ENCODE measurements around the gene RPEL1.

Gene RPEL1

DNA sequence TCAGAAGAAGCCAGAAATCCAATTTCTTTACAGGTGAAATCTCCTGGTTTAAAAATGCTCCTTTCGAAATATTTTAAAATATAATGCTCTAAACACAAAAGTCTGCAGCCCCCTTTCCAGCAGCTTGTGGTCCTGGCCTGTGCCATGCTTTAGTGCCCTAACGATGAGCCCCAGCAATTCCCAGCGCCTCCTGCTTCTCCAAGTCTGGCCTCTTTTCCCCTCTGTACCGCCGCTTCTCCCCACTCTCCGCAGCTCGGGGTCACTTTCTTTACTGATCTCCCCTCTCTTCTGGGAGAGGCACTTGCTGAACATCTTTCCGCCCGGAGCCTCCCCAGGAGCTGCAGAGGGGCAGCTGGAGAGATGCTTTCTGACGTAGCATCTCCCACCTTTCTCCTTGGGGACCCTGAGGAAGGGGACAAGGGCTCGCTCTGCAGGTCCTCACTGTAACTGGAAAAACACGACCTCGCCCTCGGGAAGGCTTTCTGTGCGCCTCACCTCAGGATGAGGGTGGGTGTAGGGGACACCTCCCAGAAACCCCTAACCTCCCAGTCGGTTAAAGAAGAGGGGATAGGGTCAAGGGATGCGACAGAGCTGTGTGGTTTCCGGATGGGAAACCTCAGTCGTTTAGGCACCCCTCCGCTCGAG is 30.7 kb downstream of the RPEL1 start:
- DNase-seq, result no peak
- H3K27me3 ChIP-seq (replicated peaks; ENCODE audit: insufficient read depth, low read length), result no peaks in the 10 kb centered on the region; the same call in 1 of the 2 replicates
- H3K9ac ChIP-seq (ENCODE audit: low read length), result no peak overlapping the region
- H3F3A ChIP-seq (ENCODE audit: insufficient read depth, low read length), result no peaks in the 10 kb centered on the region
- H3K4me2 ChIP-seq (ENCODE audit: low read depth, low read length), result peak overlapping the region; percentile 68; the same call in 1 of the 2 replicates
- no peaks in the 10 kb centered on the region for H3K36me3 ChIP-seq (replicated peaks; ENCODE audit: insufficient read depth, low read length)
- H4K20me1 ChIP-seq (ENCODE audit: insufficient read depth, low read length), result no peaks in the 10 kb centered on the region
- H3K9me3 ChIP-seq (replicated peaks; ENCODE audit: insufficient read depth, low read length), result no peaks in the 10 kb centered on the region
- H3K4me3 ChIP-seq (ENCODE audit: low read length), result peak overlapping the region; percentile 34; the same call in 1 of the 2 replicates
- no peaks in the 10 kb centered on the region for H3K79me2 ChIP-seq (ENCODE audit: low read length)
- H3K27ac ChIP-seq (ENCODE audit: low read length), result no peak overlapping the region
- no peak overlapping the region for H2AFZ ChIP-seq (ENCODE audit: low read length)
- TF ChIP-seq EZH2phosphoT487 (IDR thresholded peaks at IDR 0.05; ENCODE audit: low read length), result no peak
- no peaks in the 10 kb centered on the region for H3K4me1 ChIP-seq (ENCODE audit: low read length)
- no peaks in the 10 kb centered on the region for H3K9me2 ChIP-seq (replicated peaks; ENCODE audit: insufficient read depth, low read length)

DNA sequence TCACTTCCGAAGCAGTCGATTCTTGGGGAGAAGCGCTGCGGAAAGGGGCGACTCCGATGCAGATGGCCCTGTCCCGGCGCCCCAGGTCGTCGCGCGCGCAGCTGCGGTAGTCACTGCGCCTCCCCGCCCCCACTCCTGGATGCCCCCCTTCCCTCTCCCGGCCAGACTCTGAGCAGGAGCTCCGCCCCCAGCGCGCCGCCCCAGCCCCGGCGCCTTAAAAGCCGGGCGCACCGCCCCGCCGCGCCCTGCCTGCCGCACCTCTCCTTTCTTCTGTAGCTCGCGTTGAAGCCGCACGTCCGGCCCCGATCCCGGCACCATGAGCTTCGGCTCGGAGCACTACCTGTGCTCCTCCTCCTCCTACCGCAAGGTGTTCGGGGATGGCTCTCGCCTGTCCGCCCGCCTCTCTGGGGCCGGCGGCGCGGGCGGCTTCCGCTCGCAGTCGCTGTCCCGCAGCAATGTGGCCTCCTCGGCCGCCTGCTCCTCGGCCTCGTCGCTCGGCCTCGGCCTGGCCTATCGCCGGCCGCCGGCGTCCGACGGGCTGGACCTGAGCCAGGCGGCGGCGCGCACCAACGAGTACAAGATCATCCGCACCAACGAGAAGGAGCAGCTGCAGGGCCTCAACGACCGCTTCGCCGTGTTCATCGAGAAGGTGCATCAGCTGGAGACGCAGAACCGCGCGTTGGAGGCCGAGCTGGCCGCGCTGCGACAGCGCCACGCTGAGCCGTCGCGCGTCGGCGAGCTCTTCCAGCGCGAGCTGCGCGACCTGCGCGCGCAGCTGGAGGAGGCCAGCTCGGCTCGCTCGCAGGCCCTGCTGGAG is 31.4 kb downstream of the RPEL1 start, which contains the start of gene INA:
TSS of gene INA (plus strand) at position 243 of the 817 bp plus-strand sequence. CDS start at position 317, 74 bp downstream.
- H3K27me3 ChIP-seq (replicated peaks; ENCODE audit: insufficient read depth, low read length), result no peaks in the 10 kb centered on the region; the same call in 1 of the 2 replicates

DNA sequence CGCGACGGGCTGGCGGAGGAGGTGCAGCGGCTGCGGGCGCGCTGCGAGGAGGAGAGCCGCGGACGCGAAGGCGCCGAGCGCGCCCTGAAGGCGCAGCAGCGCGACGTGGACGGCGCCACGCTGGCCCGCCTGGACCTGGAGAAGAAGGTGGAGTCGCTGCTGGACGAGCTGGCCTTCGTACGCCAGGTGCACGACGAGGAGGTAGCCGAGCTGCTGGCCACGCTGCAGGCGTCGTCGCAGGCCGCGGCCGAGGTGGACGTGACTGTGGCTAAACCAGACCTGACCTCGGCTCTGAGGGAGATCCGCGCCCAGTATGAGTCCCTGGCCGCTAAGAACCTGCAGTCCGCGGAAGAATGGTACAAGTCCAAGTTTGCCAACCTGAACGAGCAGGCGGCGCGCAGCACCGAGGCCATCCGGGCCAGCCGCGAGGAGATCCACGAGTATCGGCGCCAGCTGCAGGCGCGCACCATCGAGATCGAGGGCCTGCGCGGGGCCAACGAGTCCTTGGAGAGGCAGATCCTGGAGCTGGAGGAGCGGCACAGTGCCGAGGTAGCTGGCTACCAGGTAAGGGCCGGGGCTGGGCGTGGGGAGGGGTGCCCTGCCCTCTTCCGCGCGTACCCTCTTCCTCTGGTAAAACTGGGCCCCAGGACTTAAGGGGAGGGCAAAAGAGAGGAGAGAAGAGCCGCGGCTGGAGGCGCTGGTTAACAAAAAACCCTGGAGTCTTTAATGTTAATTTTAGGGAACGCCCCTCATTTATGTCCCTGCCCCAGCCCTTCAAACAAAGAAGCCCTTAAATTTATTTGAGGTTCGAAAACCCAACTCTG is 32.2 kb downstream of the RPEL1 start:
- H3K4me2 ChIP-seq (ENCODE audit: low read depth, low read length), result peak overlapping the region; percentile 68; the same call in 1 of the 2 replicates
- H3K79me2 ChIP-seq (ENCODE audit: low read length), result no peaks in the 10 kb centered on the region
- no peak overlapping the region for H3K9ac ChIP-seq (ENCODE audit: low read length)
- no peaks in the 10 kb centered on the region for H3K36me3 ChIP-seq (replicated peaks; ENCODE audit: insufficient read depth, low read length)
- TF ChIP-seq EZH2phosphoT487 (IDR thresholded peaks at IDR 0.05; ENCODE audit: low read length) (no peak), EZH2 (optimal IDR thresholded peaks at IDR 0.05; ENCODE audit: low read depth, low read length) (no peak)
- TF ChIP-seq, protein P1, sequence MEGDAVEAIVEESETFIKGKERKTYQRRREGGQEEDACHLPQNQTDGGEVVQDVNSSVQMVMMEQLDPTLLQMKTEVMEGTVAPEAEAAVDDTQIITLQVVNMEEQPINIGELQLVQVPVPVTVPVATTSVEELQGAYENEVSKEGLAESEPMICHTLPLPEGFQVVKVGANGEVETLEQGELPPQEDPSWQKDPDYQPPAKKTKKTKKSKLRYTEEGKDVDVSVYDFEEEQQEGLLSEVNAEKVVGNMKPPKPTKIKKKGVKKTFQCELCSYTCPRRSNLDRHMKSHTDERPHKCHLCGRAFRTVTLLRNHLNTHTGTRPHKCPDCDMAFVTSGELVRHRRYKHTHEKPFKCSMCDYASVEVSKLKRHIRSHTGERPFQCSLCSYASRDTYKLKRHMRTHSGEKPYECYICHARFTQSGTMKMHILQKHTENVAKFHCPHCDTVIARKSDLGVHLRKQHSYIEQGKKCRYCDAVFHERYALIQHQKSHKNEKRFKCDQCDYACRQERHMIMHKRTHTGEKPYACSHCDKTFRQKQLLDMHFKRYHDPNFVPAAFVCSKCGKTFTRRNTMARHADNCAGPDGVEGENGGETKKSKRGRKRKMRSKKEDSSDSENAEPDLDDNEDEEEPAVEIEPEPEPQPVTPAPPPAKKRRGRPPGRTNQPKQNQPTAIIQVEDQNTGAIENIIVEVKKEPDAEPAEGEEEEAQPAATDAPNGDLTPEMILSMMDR (IDR thresholded peaks at IDR 0.05; ENCODE audit: low read length), result no peak
- H3K27ac ChIP-seq (ENCODE audit: low read length), result no peak overlapping the region
- no peaks in the 10 kb centered on the region for H3K9me2 ChIP-seq (replicated peaks; ENCODE audit: insufficient read depth, low read length)
- no peak for DNase-seq
- H3K4me3 ChIP-seq (ENCODE audit: low read length), result no peak overlapping the region
- H4K20me1 ChIP-seq (ENCODE audit: insufficient read depth, low read length), result no peaks in the 10 kb centered on the region
- no peaks in the 10 kb centered on the region for H3F3A ChIP-seq (ENCODE audit: insufficient read depth, low read length)
- H3K27me3 ChIP-seq (replicated peaks; ENCODE audit: insufficient read depth, low read length), result no peaks in the 10 kb centered on the region; the same call in 1 of the 2 replicates
- no peaks in the 10 kb centered on the region for H3K9me3 ChIP-seq (replicated peaks; ENCODE audit: insufficient read depth, low read length)
- H2AFZ ChIP-seq (ENCODE audit: low read length), result no peak overlapping the region
- no peaks in the 10 kb centered on the region for H3K4me1 ChIP-seq (ENCODE audit: low read length)

More for the DNA sequence above, 31.4 kb downstream of the RPEL1 start, which contains the start of gene INA:
- Histone ChIP-seq H3K9me2 (replicated peaks; ENCODE audit: insufficient read depth, low read length) (no peaks in the 10 kb centered on the region), H3K9me3 (replicated peaks; ENCODE audit: insufficient read depth, low read length) (no peaks in the 10 kb centered on the region), H3K4me1 (ENCODE audit: low read length) (no peaks in the 10 kb centered on the region), H3K4me3 (ENCODE audit: low read length) (peak within 1 kb of the TSS; percentile 34; the same call in 1 of the 2 replicates), H3K36me3 (replicated peaks; ENCODE audit: insufficient read depth, low read length) (no peaks in the 10 kb centered on the region), H3K4me2 (ENCODE audit: low read depth, low read length) (peak within 1 kb of the TSS; percentile 68), H3K9ac (ENCODE audit: low read length) (no peak within 1 kb of the TSS), H3F3A (ENCODE audit: insufficient read depth, low read length) (no peaks in the 10 kb centered on the region), H2AFZ (ENCODE audit: low read length) (0 out of 2 replicates have a peak within 1 kb of the TSS, but pooled peaks have one; percentile 45), H3K79me2 (ENCODE audit: low read length) (no peaks in the 10 kb centered on the region), H4K20me1 (ENCODE audit: insufficient read depth, low read length) (no peaks in the 10 kb centered on the region), H3K27ac (ENCODE audit: low read length) (no peak within 1 kb of the TSS)
- TF ChIP-seq, protein P1 (IDR thresholded peaks at IDR 0.05; ENCODE audit: low read length), result no peak
- TF ChIP-seq EZH2phosphoT487 (IDR thresholded peaks at IDR 0.05; ENCODE audit: low read length), result no peak
- no peak for TF ChIP-seq EZH2 (optimal IDR thresholded peaks at IDR 0.05; ENCODE audit: low read depth, low read length)
- DNase-seq, result peak; percentile 56

Measured in MM.1S (cell line).